GM18505 (cell line): ENCODE data around the gene SCFD2.
"Not testable (repeated sequence)": the region's sequence is repeated elsewhere in the genome, so short reads cannot be mapped to it uniquely, and the experiment has no call there.

Experiments
- ATAC-seq: cut with Tn5 transposase; IDR thresholded peaks from one replicate; pipeline ENCODE4 v1.9.1; 2021; ENCODE audit not compliant: unreplicated experiment
- POLR2A ChIP-seq: IDR thresholded peaks from 4 replicates; pipeline ENCODE4 v1.6.1; 2011; ENCODE audit warnings: borderline replicate concordance; ENCODE audit not compliant: insufficient read depth, insufficient read length; ENCODE audit errors: extremely low read depth

SCFD2 gene

GRCh38 chr4:52843351-52843750 is 522.5 kb downstream of the SCFD2 start:
- TF ChIP-seq POLR2A = no peak
- no peak for ATAC-seq

- TF ChIP-seq POLR2A = no peak
- no peak for ATAC-seq
Measured at GRCh38 chr4:52842792-52843191, 523.1 kb downstream of the SCFD2 start.

DNA sequence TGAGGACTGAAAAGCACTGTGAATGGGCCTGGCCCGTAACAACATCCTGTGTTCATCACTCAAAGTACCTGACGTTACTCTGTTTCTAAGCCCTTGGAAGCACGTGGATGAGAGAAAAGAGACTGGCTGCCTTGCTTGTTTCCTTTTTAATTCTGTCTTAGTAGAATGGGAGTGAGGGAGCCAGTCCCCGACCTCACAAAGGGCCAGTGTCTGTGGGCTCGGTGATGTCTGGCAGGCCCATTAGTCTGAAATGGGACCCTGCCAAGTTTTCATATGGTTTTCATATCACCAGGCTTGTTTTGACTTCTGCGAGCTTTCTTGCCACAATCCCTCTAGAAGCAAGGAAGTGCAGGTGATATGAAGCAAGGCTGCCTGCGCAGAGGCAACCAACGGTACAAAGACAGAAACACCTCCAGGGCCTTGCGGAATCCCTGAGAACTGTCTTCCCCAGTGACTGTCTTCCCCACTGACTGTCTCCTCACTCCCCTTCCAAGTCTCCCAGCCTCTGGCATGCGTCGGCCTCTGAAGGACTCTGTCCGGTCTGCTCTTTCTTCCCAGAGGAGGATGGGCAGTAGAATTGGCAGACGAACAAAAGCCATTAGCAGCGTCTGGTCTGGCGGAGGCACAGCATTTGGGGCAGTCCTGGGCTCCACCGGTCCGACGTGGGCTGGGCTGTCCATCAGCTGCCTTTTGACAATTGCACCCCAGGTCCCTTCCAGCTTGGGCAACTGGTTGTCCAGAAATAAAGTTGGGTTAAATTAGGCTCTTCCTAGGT is 524.0 kb downstream of the SCFD2 start:
- TF ChIP-seq POLR2A = no peak
- no peak for ATAC-seq

DNA sequence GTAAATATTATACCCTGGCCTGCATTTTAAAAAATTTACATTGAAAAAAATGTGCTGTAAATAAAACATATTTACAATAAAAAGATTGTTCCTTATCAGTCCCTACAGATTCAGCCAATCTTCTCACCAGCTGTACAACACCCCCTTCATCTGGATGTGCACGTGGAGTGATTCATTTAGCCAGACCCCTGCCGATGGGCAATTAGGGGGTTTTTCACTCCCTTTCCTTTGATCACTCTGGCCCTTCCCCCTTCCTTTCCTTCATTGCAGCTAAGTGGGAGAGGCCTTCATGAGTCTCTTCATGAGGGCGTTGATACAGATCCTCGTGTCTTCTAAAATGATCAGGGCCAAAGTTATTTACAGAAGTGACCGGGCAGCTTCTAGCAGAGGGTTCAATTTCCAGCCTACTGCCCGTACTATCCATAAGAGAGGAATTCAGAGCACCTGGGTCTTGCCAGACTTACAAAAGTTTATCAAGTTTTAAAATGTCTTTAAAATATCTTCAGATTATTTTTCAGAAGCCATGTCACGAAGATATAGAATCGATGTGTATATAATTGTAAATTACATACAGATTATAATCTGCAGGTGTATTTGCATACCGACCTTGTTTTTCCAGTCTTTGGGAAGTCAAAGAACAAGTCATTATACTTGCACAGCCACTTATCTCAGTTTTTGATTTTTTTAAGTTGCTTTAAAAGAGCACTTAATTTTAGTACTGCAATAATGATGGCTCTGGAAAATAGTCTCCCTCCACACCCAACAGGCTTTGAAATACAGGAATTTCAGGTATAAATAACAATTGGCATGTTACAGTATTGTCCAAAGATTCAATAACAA is 525.1 kb downstream of the SCFD2 start:
- TF ChIP-seq POLR2A = no peak
- no peak for ATAC-seq

- no peak for TF ChIP-seq POLR2A
- ATAC-seq = no peak
Measured at GRCh38 chr4:52838729-52839586, 526.9 kb downstream of the SCFD2 start.

GRCh38 chr4:52837716-52838558 is 527.9 kb downstream of the SCFD2 start:
- ATAC-seq = no peak

GRCh38 chr4:52836678-52837077 is 529.2 kb downstream of the SCFD2 start:
- no peak for TF ChIP-seq POLR2A
- no peak for ATAC-seq

More at GRCh38 chr4:52837716-52838558, 527.9 kb downstream of the SCFD2 start:
- TF ChIP-seq POLR2A = no peak

DNA sequence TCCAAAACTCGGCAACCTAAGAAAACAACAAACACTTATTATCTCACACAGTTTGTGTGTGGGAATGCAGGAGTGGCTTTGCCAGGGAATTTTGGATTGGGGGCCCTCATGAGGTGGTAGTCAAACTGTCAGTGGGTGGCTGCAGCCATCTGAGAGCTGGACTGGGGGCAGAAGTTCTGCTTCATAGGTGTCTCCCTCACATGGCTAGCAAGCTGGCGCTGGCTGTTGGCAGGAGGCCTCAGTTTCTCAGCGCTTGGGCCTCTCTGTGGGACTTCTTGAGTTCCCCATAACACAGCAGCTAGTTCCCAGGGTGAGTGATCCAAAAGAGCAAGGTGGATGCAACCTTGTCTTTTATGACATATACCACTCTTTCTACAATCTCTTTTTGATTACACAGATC is 529.7 kb downstream of the SCFD2 start:
- no peak for TF ChIP-seq POLR2A
- no peak for ATAC-seq

- not testable (repeated sequence) for ATAC-seq
Measured at GRCh38 chr4:52834641-52835456, 531.0 kb downstream of the SCFD2 start.

DNA sequence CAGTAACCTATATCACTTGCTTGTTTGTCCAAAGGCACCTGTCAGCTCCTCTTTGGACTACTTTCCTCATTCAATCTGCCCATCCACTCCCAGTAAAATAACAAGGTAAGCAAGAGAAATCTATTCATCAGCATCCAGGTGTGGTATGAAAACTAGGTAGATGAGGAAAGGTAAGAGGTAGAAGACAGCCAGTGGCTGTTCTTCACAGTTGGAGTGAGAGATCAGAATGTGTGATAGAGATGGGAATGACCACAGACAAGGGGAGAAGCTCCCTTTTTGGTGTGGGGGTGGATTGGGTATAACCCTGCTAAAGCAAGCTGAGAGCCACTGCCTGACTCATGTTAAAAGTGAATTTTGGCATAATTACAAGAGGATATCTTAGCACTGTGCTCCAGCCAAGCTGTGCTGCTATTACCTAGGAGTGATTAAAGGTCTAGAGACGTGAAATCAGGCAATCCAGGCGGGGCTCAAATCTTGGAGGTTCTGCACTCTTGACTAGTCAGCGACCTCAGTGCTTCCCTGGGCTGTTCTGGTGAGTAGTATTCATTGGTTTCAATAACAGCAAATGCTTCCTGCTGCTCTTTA is 531.8 kb downstream of the SCFD2 start:
- ATAC-seq = no peak
- no peak for TF ChIP-seq POLR2A

DNA sequence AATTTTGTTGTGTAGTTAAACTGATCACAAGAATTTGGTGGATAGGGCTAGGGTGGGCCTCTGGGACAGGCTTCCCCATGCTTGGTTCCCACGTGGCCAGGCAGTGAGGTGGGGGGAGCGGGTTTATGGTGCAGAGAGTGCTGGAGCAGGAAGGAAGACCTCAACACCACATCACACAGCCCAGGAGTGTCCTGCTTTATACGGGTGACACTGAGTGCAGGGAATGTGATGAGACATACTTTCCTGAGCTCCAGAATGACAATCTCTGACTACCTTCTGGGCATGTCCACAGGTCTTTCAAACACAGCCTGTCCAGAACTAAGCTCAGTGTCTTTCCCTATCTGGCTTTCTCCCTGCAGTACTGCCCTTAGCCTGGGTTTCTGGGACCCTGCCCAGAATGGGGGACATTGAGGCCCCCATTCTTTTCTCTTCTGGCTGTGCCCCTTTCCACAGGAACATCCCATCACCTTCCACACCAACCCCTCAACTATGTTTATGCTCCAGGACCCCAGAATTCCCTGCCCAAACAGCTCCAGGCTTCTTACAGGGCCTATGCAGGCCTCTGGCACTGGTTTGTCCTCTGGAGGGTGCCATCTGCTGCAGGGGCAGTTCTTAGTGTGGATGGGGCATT is 540.3 kb downstream of the SCFD2 start:
- TF ChIP-seq POLR2A = no peak
- ATAC-seq = no peak
